Smooth muscle cell (in vitro differentiated cells): ENCODE measurements around the gene TRIO. TPM values are rescaled to one million over a fixed set of nuclear protein-coding genes. Genes with fewer than 3 reads are reported as not detected.

ENCODE experiments used
- DNase-seq: peaks from one replicate; lab custom pipeline; 2025; ENCODE audit not compliant: unreplicated experiment; lab: John Stamatoyannopoulos, UW
- H2AFZ ChIP-seq: fragments of 200-600 bp; sonication (generic); 2 replicates; pipeline ENCODE4 v1.6.0; 2016; ENCODE audit warnings: antibody characterized with exemption, low read depth, mild to moderate bottlenecking
- H3F3A ChIP-seq: fragments of 200-600 bp; sonication (generic); 2 replicates; pipeline ENCODE4 v1.6.0; 2017; ENCODE audit warnings: antibody characterized with exemption, low read depth
- H3K27ac ChIP-seq: fragments of 200-600 bp; sonication (generic); 2 replicates; pipeline ENCODE4 v1.5.1; 2016; ENCODE audit warnings: low read depth, mild to moderate bottlenecking
- H3K27me3 ChIP-seq: fragments of 200-600 bp; sonication (generic); 2 replicates; pipeline ENCODE4 v1.6.1; 2016; ENCODE audit warnings: low read depth, mild to moderate bottlenecking
- H3K36me3 ChIP-seq: fragments of 200-600 bp; sonication (generic); 2 replicates; pipeline ENCODE4 v1.5.1; 2016; ENCODE audit warnings: low read depth
- H3K4me1 ChIP-seq: fragments of 200-600 bp; sonication (generic); 2 replicates; pipeline ENCODE4 v1.5.1; 2016; ENCODE audit warnings: low read depth
- H3K4me2 ChIP-seq: fragments of 200-600 bp; sonication (generic); 2 replicates; pipeline ENCODE4 v1.6.0; 2016; ENCODE audit warnings: mild to moderate bottlenecking
- H3K4me3 ChIP-seq: fragments of 200-600 bp; sonication (generic); 2 replicates; pipeline ENCODE4 v1.5.1; 2016; ENCODE audit warnings: mild to moderate bottlenecking
- H3K79me2 ChIP-seq: fragments of 200-600 bp; sonication (generic); 2 replicates; pipeline ENCODE4 v1.6.0; 2016; ENCODE audit warnings: low read depth, mild to moderate bottlenecking
- H3K9ac ChIP-seq: fragments of 200-600 bp; sonication (generic); 2 replicates; pipeline ENCODE4 v1.6.0; 2016; ENCODE audit warnings: low read depth
- H3K9me3 ChIP-seq: fragments of 200-600 bp; sonication (generic); replicated peaks from 2 replicates; pipeline ENCODE4 v1.5.1; 2016; ENCODE audit warnings: low read depth
- H4K20me1 ChIP-seq: fragments of 200-600 bp; sonication (generic); 2 replicates; pipeline ENCODE4 v1.6.0; 2016; ENCODE audit warnings: low read depth
- CTCF ChIP-seq: fragments of 200-600 bp; sonication (generic); IDR thresholded peaks from 2 replicates; pipeline ENCODE4 v1.5.1; 2017; ENCODE audit warnings: borderline replicate concordance, mild to moderate bottlenecking, antibody characterized with exemption; ENCODE audit not compliant: insufficient read depth, poor library complexity, severe bottlenecking
- WGBS: methylation state at CpG from one replicate; pipeline ENCODE4 v1.1.7; 2016; ENCODE audit warnings: low lambda C conversion rate; 5-methylcytosine and 5-hydroxymethylcytosine counted together
- polyA plus RNA-seq: library from polyadenylated mRNA; unstranded; fragments of >200 nt; fragmentation: Nextera tagmentation; extraction: Ambion mirVana; gene quantifications from 2 replicates; pipeline ENCODE4 v1.2.1, GENCODE V29; 2016
- total RNA-seq: library from RNA; depleted of rRNA; stranded (reverse); fragments of >200 nt; gene quantifications from 2 replicates; pipeline ENCODE4 v1.2.3, GENCODE V29; 2014

TRIO gene
- total and polyA plus RNA-seq, 2 experiments from 2014 or later, result 10.2 to 118 TPM

- no peak overlapping the region for H3K4me2 ChIP-seq
These were observed 178.8 kb downstream of the TRIO start for GRCh38 chr5:14321936-14322335.

GRCh38 chr5:14322437-14323187, 179.5 kb downstream of the TRIO start:
- no peak overlapping the region for H3K9ac ChIP-seq
- WGBS, result 84% methylated on average over 4 of the region's 4 CpGs
- no peaks in the 10 kb centered on the region for H3K27me3 ChIP-seq
- peaks cover 25% of the 10 kb centered on the region for H3K79me2 ChIP-seq
- H3K36me3 ChIP-seq, result peaks cover 11% of the 10 kb centered on the region
- H3F3A ChIP-seq, result no peaks in the 10 kb centered on the region
- peaks cover 90% of the 10 kb centered on the region for H4K20me1 ChIP-seq
- H3K4me1 ChIP-seq, result no peaks in the 10 kb centered on the region
- H3K4me3 ChIP-seq, result no peak overlapping the region
- no peak for DNase-seq
- H3K27ac ChIP-seq, result no peak overlapping the region
- no peak for TF ChIP-seq CTCF
- no peak overlapping the region for H3K4me2 ChIP-seq
- H2AFZ ChIP-seq, result no peak overlapping the region
- H3K9me3 ChIP-seq, result no peaks in the 10 kb centered on the region

More at GRCh38 chr5:14321936-14322335, 178.8 kb downstream of the TRIO start:
- no peak for TF ChIP-seq CTCF
- Histone ChIP-seq H2AFZ (no peak overlapping the region), H4K20me1 (peaks cover 90% of the 10 kb centered on the region), H3F3A (no peaks in the 10 kb centered on the region), H3K9me3 (no peaks in the 10 kb centered on the region), H3K27ac (no peak overlapping the region), H3K9ac (no peak overlapping the region), H3K36me3 (peaks cover 17% of the 10 kb centered on the region), H3K4me3 (no peak overlapping the region), H3K79me2 (peaks cover 22% of the 10 kb centered on the region), H3K4me1 (no peaks in the 10 kb centered on the region), H3K27me3 (no peaks in the 10 kb centered on the region)
- no peak for DNase-seq
- 90% methylated on average over 3 of the region's 3 CpGs for WGBS

GRCh38 chr5:14323466-14323865, 180.3 kb downstream of the TRIO start:
- no peak for DNase-seq
- no peak for TF ChIP-seq CTCF
- Histone ChIP-seq H3K27me3 (no peaks in the 10 kb centered on the region), H3K36me3 (peaks cover 14% of the 10 kb centered on the region), H3K4me2 (no peak overlapping the region), H3K27ac (peak overlapping the region; percentile 15), H3K4me1 (no peaks in the 10 kb centered on the region), H3K79me2 (peaks cover 31% of the 10 kb centered on the region), H3F3A (no peaks in the 10 kb centered on the region), H3K9me3 (no peaks in the 10 kb centered on the region), H3K4me3 (no peak overlapping the region), H2AFZ (no peak overlapping the region), H4K20me1 (peaks cover 96% of the 10 kb centered on the region), H3K9ac (no peak overlapping the region)
- WGBS, result 90% methylated on average over 7 of the region's 7 CpGs

- Histone ChIP-seq H3K9ac (no peak overlapping the region), H3K79me2 (peaks cover 27% of the 10 kb centered on the region), H3K27ac (no peak overlapping the region), H3K27me3 (no peaks in the 10 kb centered on the region), H3F3A (no peaks in the 10 kb centered on the region), H3K36me3 (peaks cover 14% of the 10 kb centered on the region), H3K4me3 (no peak overlapping the region), H4K20me1 (peaks cover 96% of the 10 kb centered on the region), H3K4me1 (no peaks in the 10 kb centered on the region), H3K9me3 (no peaks in the 10 kb centered on the region), H2AFZ (no peak overlapping the region), H3K4me2 (no peak overlapping the region)
- TF ChIP-seq CTCF, result no peak
- no peak for DNase-seq
- WGBS, result 94% methylated on average over 7 of the region's 7 CpGs
These were observed 182.2 kb downstream of the TRIO start for GRCh38 chr5:14325369-14325768.
